ENCODE results near the gene OPN1SW. TPM values are rescaled to one million over a fixed set of nuclear protein-coding genes. Genes with fewer than 3 reads are reported as not detected.

OPN1SW gene
- total RNA-seq, 2 donors from 2014 or later: not detected

DNA sequence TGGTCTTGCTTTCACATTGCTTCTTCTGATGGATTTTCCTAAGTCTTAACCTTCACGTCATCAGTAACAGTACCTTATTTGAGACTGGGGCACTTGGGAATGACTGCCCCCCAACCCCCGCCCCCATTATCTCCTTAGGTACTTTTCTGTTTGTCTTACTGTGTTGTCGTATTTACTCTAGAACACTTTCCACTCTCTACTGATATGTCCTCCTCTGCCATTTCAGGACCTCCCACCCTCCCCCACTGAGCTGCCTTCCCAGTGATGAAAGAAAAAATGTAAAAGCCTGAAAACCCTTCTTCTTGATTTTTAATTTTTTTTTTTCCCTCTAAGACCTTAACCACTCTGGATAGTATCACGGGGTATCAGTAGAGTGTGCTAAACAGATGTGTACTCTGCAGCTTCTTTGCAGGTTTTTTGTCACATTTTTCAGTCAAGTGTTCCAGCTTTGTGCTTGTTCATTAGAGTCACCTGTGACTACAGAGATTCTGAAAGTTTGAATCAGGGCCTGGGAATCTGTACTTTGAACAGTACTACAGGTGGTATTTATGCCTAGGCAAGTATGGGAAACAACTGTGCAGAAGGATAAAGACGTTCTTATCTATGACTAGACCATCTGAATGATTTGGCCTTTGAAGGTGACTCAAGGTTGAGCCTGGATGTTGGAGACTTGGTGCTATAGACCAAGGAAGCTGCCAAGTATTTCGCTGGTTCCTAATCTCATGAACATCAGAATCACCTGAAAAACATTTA is 28.1 kb downstream of the OPN1SW start:
- no peak for DNase-seq
- TF ChIP-seq, protein P1, sequence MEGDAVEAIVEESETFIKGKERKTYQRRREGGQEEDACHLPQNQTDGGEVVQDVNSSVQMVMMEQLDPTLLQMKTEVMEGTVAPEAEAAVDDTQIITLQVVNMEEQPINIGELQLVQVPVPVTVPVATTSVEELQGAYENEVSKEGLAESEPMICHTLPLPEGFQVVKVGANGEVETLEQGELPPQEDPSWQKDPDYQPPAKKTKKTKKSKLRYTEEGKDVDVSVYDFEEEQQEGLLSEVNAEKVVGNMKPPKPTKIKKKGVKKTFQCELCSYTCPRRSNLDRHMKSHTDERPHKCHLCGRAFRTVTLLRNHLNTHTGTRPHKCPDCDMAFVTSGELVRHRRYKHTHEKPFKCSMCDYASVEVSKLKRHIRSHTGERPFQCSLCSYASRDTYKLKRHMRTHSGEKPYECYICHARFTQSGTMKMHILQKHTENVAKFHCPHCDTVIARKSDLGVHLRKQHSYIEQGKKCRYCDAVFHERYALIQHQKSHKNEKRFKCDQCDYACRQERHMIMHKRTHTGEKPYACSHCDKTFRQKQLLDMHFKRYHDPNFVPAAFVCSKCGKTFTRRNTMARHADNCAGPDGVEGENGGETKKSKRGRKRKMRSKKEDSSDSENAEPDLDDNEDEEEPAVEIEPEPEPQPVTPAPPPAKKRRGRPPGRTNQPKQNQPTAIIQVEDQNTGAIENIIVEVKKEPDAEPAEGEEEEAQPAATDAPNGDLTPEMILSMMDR (IDR thresholded peaks at IDR 0.05): no peak
- TF ChIP-seq POLR2A (IDR thresholded peaks at IDR 0.05): no peak
- H3K36me3 ChIP-seq (replicated peaks in 1 of 2; ENCODE audit: insufficient read depth in 1 of 2, low read depth in 2 of 2): peaks cover 0 to 9% of the 10 kb centered on the region in 2 donors
- H3K27ac ChIP-seq: no peak overlapping the region
- H3K4me1 ChIP-seq: peaks cover 46% of the 10 kb centered on the region
- no peak overlapping the region for H3K4me3 ChIP-seq
- no peaks in the 10 kb centered on the region for H3K9me3 ChIP-seq
- no peak for ATAC-seq
- no peaks in the 10 kb centered on the region for H3K27me3 ChIP-seq
- WGBS, 2 donors: 35 to 41% methylated on average over 6 of the region's 6 CpGs
- intact Hi-C loops (cut with DNase I): no loop called here

DNA sequence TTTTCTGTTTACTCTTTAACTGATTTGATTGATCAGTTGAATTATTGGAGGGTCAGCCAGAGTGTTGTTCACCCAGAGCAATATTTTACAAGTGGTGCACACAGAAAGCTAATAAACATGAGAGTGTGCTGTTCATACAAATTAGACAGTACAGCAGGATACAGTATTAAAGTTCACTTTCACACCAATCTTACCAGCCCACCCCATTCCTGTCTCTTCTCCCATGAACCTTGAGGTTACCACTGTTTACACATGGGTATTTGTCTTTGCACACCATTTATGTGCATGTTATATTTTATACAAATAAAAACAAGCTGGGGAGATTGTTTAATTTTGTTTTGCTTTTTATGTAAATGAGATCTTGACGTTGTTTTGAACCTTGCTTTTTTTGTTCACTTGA is 29.9 kb downstream of the OPN1SW start:
- DNase-seq: no peak
- no peak for ATAC-seq
- Histone ChIP-seq H3K36me3 (replicated peaks in 1 of 2; ENCODE audit: insufficient read depth in 1 of 2, low read depth in 2 of 2) (peaks cover 0 to 9% of the 10 kb centered on the region in 2 donors), H3K4me1 (peaks cover 64% of the 10 kb centered on the region), H3K9me3 (no peaks in the 10 kb centered on the region), H3K27me3 (no peaks in the 10 kb centered on the region), H3K4me3 (no peak overlapping the region), H3K27ac (no peak overlapping the region)
- intact Hi-C loops (cut with DNase I): no loop called here
- 54 to 58% methylated on average over 1 of the region's 1 CpG for WGBS, 2 donors
- no peak for TF ChIP-seq POLR2A (IDR thresholded peaks at IDR 0.05)
- TF ChIP-seq, protein P1 (IDR thresholded peaks at IDR 0.05): no peak

DNA sequence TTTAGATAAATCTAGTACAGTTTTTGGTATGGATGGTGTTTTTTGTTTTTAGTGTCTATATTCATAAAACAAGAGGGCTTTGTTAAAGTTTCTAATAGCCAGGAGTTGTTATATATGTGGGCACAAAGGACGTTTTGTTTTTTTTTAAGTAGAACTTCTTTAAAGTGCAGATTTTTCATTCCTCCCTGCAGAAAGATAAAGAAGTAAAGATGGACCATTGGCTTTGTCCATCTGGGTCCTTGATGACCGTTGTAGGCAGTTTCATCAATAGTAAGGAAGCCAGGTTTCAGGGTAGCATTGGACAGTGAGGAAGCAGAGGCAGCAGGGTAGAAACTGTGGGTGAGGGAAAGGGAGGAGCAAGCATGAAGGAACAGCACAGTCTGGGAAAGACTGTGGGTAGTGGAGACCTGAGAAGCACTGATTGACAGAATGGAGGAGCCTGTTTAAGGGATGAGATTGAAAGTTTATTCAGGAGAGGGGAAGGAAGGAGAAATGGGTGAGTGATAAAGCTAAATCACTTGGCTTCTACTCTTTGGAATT is 31.2 kb downstream of the OPN1SW start:
- ATAC-seq (no peak), DNase-seq (no peak)
- Histone ChIP-seq H3K4me1 (peaks cover 73% of the 10 kb centered on the region), H3K27me3 (no peaks in the 10 kb centered on the region), H3K36me3 (replicated peaks in 1 of 2; ENCODE audit: insufficient read depth in 1 of 2, low read depth in 2 of 2) (peaks cover 0 to 8% of the 10 kb centered on the region in 2 donors), H3K4me3 (no peak overlapping the region), H3K27ac (no peak overlapping the region), H3K9me3 (no peaks in the 10 kb centered on the region)
- WGBS, 2 donors: 17 to 22% methylated on average over 2 of the region's 2 CpGs
- TF ChIP-seq, protein P1 (IDR thresholded peaks at IDR 0.05): no peak
- TF ChIP-seq POLR2A (IDR thresholded peaks at IDR 0.05): no peak
- intact Hi-C loops (cut with DNase I): no loop called here

DNA sequence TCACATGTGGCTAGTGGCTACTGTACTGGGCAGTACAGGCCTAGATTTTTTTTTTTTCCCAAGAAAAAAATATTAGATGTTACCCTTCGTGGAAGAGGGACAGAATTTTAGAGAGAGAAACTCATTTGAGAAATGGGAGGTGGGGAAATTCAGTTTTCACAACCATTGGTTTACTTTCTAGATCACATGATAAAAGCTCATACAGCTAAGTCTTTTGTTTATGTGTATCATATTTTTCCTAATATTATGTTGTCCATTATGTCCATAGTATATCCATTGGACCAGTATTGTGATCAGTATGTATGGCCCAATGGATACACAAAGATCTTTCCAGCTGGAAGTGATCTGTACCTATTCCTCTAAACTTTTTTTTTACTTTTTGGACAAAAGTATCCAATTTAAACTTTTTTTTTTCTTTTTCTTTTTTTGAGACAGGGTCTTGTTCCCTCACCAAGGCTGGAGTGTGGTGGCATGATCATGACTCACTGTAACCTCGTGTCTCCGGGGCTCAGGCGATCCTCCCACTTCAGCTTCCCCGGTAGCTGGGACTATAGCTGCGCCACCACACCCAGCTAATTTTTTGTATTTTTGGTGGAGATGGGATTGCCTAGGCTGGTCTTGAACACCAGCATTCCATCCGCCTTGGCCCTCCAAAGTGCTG is 32.4 kb downstream of the OPN1SW start:
- no peak overlapping the region for H3K27ac ChIP-seq

More for the DNA sequence above, 32.4 kb downstream of the OPN1SW start:
- TF ChIP-seq POLR2A (IDR thresholded peaks at IDR 0.05): no peak
- TF ChIP-seq, protein P1 (IDR thresholded peaks at IDR 0.05): no peak
- no peaks in the 10 kb centered on the region for H3K36me3 ChIP-seq (replicated peaks in 1 of 2; ENCODE audit: insufficient read depth in 1 of 2, low read depth in 2 of 2)
- H3K9me3 ChIP-seq: no peaks in the 10 kb centered on the region
- no peak for DNase-seq
- 86 to 97% methylated on average over 7 of the region's 7 CpGs for WGBS, 2 donors
- no peak for ATAC-seq
- no peaks in the 10 kb centered on the region for H3K27me3 ChIP-seq
- H3K4me1 ChIP-seq: peaks cover 74% of the 10 kb centered on the region
- intact Hi-C loops (cut with DNase I): no loop called here
- H3K4me3 ChIP-seq: no peak overlapping the region
